Keratinocyte (primary cell): ENCODE results near the gene TRNAU1AP. TPM values are rescaled to one million over a fixed set of nuclear protein-coding genes. Genes with fewer than 3 reads are reported as not detected.

Experiments used
- DNase-seq: peaks from one replicate; pipeline ENCODE4 v3.0.0-alpha.2; 2011; ENCODE audit warnings: low read depth, missing footprints, low spot score
- FAIRE-seq: peaks from 2 replicates; lab custom pipeline; 2011; peaks lifted over from hg19 to GRCh38; lab: Jason Lieb, UNC
- H2AFZ ChIP-seq: 2 replicates; pipeline ENCODE4 v1.6.0; 2012; ENCODE audit warnings: low read length, control low read depth, inconsistent platforms; ENCODE audit not compliant: control insufficient read depth
- H3K27ac ChIP-seq: 2 replicates; pipeline ENCODE4 v1.5.1; 2011; ENCODE audit warnings: low read length; ENCODE audit not compliant: control insufficient read depth, insufficient read depth
- H3K27me3 ChIP-seq: 3 replicates; pipeline ENCODE4 v1.6.0; 2011; ENCODE audit warnings: low read length; ENCODE audit not compliant: control insufficient read depth, insufficient read depth; ENCODE audit errors: extremely low read depth
- H3K36me3 ChIP-seq, 2 experiments: 2 replicates in 1 of 2; 3 replicates in 1 of 2; pipeline ENCODE4 v1.5.1; 2011; ENCODE audit warnings: low read length in 2 of 2, mild to moderate bottlenecking in 1 of 2; ENCODE audit not compliant: control insufficient read depth in 2 of 2, insufficient read depth in 2 of 2; ENCODE audit errors: extremely low read depth in 1 of 2
- H3K4me1 ChIP-seq: 3 replicates; pipeline ENCODE4 v1.5.1; 2011; ENCODE audit warnings: low read length; ENCODE audit not compliant: control insufficient read depth, insufficient read depth; ENCODE audit errors: extremely low read depth
- H3K4me2 ChIP-seq: 3 replicates; pipeline ENCODE4 v1.6.0; 2011; ENCODE audit warnings: low read depth, low read length; ENCODE audit not compliant: control insufficient read depth, insufficient read depth; ENCODE audit errors: extremely low read depth
- H3K4me3 ChIP-seq, 3 experiments: fragments of 200-600 bp in 1 of 3; sonication (generic) in 1 of 3; 2 replicates in 2 of 3; 3 replicates in 1 of 3; pipeline ENCODE4 v1.5.1; 2011 to 2016; ENCODE audit warnings: low read length in 3 of 3, mild to moderate bottlenecking in 3 of 3, control low read depth in 2 of 3, inconsistent platforms in 1 of 3, low read depth in 1 of 3, mixed read lengths in 1 of 3, mixed run types in 1 of 3, moderate library complexity in 1 of 3; ENCODE audit not compliant: control insufficient read depth in 2 of 3, insufficient read depth in 2 of 3; ENCODE audit errors: extremely low read depth in 1 of 3
- H3K79me2 ChIP-seq: 2 replicates; pipeline ENCODE4 v1.6.0; 2012; ENCODE audit warnings: low read length; ENCODE audit not compliant: control insufficient read depth, insufficient read depth
- H3K9ac ChIP-seq: 3 replicates; pipeline ENCODE4 v1.6.0; 2011; ENCODE audit warnings: low read length; ENCODE audit not compliant: control insufficient read depth, insufficient read depth; ENCODE audit errors: extremely low read depth
- H3K9me1 ChIP-seq: 3 replicates; pipeline ENCODE4 v1.6.0; 2011; ENCODE audit warnings: low read length; ENCODE audit not compliant: control insufficient read depth, insufficient read depth; ENCODE audit errors: extremely low read depth
- H3K9me3 ChIP-seq: 2 replicates; pipeline ENCODE4 v1.5.1; 2012; ENCODE audit warnings: low read depth, low read length; ENCODE audit not compliant: control insufficient read depth
- H4K20me1 ChIP-seq: 3 replicates; pipeline ENCODE4 v1.6.0; 2011; ENCODE audit warnings: low read length; ENCODE audit not compliant: control insufficient read depth, insufficient read depth; ENCODE audit errors: extremely low read depth
- EZH2 ChIP-seq: IDR thresholded peaks from one replicate; pipeline ENCODE4 v1.6.1; 2012; ENCODE audit warnings: inconsistent platforms, mild to moderate bottlenecking, low read length, moderate library complexity
- dilution Hi-C: fragments of 300-500 bp; cut with MboI; formaldehyde crosslinking; loops from one replicate; pipeline ENCODE4 v1.7.0; 2020; ENCODE audit warnings: low sequenced_read_pairs; ENCODE audit not compliant: extremely low pct_ligation_motif_present
- polyA plus RNA-seq, 5 experiments: library from polyadenylated mRNA; depleted of rRNA in 3 of 5; stranded (reverse) in 3 of 5; stranded (forward) in 1 of 5; unstranded in 1 of 5; fragments of >200 nt; gene quantifications; 1 replicate in 1 of 5; 2 replicates in 3 of 5; 3 replicates in 1 of 5; pipeline versions ENCODE4 v1.2.1 to v1.2.3, GENCODE V29; 2011 to 2012; ENCODE audit warnings: missing spikeins in 2 of 5, low read depth in 1 of 5, low replicate concordance in 1 of 5
- TF ChIP-seq, protein P1 (sequence below), 3 experiments: IDR thresholded peaks in 1 of 3; conservative IDR thresholded peaks in 1 of 3; optimal IDR thresholded peaks in 1 of 3; 2 replicates in 2 of 3; 3 replicates in 1 of 3; pipeline versions ENCODE3 to v1.5.1; 2011; ENCODE audit warnings: low read length in 3 of 3, mild to moderate bottlenecking in 3 of 3, moderate library complexity in 2 of 3, control low read depth in 1 of 3, inconsistent platforms in 1 of 3; ENCODE audit not compliant: insufficient read depth in 2 of 3; ENCODE audit errors: extremely low read depth in 1 of 3

TRNAU1AP gene
- polyA plus RNA-seq, 1 donor (not counting 4 experiments of a cell fraction or from before 2014, with no cell fraction given), result 43.5 TPM

GRCh38 chr1:28534671-28535070 is 18.2 kb upstream of the TRNAU1AP start:
- Histone ChIP-seq H3K9ac (no peak overlapping the region), H3K36me3 (peaks cover 33 to 53% of the 10 kb centered on the region in 2 experiments)
- dilution Hi-C loops, result no loop called here

GRCh38 chr1:28535180-28535579 is 17.7 kb upstream of the TRNAU1AP start:
- no peak for DNase-seq
- Histone ChIP-seq H3K9me1 (no peaks in the 10 kb centered on the region), H3K4me3 (no peak overlapping the region), H3K27ac (no peak overlapping the region), H3K9ac (no peak overlapping the region), H3K27me3 (no peaks in the 10 kb centered on the region), H3K4me1 (no peaks in the 10 kb centered on the region), H2AFZ (no peak overlapping the region), H3K79me2 (no peaks in the 10 kb centered on the region), H3K36me3 (peaks cover 28 to 48% of the 10 kb centered on the region in 2 experiments), H3K4me2 (no peak overlapping the region), H4K20me1 (no peaks in the 10 kb centered on the region), H3K9me3 (no peaks in the 10 kb centered on the region)
- dilution Hi-C loops, result no loop called here
- FAIRE-seq, result no peak
- TF ChIP-seq, protein P1, sequence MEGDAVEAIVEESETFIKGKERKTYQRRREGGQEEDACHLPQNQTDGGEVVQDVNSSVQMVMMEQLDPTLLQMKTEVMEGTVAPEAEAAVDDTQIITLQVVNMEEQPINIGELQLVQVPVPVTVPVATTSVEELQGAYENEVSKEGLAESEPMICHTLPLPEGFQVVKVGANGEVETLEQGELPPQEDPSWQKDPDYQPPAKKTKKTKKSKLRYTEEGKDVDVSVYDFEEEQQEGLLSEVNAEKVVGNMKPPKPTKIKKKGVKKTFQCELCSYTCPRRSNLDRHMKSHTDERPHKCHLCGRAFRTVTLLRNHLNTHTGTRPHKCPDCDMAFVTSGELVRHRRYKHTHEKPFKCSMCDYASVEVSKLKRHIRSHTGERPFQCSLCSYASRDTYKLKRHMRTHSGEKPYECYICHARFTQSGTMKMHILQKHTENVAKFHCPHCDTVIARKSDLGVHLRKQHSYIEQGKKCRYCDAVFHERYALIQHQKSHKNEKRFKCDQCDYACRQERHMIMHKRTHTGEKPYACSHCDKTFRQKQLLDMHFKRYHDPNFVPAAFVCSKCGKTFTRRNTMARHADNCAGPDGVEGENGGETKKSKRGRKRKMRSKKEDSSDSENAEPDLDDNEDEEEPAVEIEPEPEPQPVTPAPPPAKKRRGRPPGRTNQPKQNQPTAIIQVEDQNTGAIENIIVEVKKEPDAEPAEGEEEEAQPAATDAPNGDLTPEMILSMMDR (optimal IDR thresholded peaks at IDR 0.05 in 1 of 3, IDR thresholded peaks at IDR 0.05 in 1 of 3, conservative IDR thresholded peaks at IDR 0.05 in 1 of 3; ENCODE audit: extremely low read depth in 1 of 3, insufficient read depth in 2 of 3, low read length in 3 of 3), result no peak
- no peak for TF ChIP-seq EZH2

More at GRCh38 chr1:28534671-28535070, 18.2 kb upstream of the TRNAU1AP start:
- no peaks in the 10 kb centered on the region for H3K9me1 ChIP-seq
- FAIRE-seq (no peak), DNase-seq (no peak)
- no peak overlapping the region for H3K4me3 ChIP-seq
- H2AFZ ChIP-seq, result no peak overlapping the region
- H3K79me2 ChIP-seq, result peaks cover 2% of the 10 kb centered on the region
- H4K20me1 ChIP-seq, result no peaks in the 10 kb centered on the region
- H3K4me2 ChIP-seq, result no peak overlapping the region
- H3K27ac ChIP-seq, result no peak overlapping the region
- H3K4me1 ChIP-seq, result no peaks in the 10 kb centered on the region
- no peaks in the 10 kb centered on the region for H3K27me3 ChIP-seq
- H3K9me3 ChIP-seq, result no peaks in the 10 kb centered on the region
- TF ChIP-seq EZH2, result no peak
- TF ChIP-seq, protein P1 (optimal IDR thresholded peaks at IDR 0.05 in 1 of 3, IDR thresholded peaks at IDR 0.05 in 1 of 3, conservative IDR thresholded peaks at IDR 0.05 in 1 of 3; ENCODE audit: extremely low read depth in 1 of 3, insufficient read depth in 2 of 3, low read length in 3 of 3), result no peak
